DMS53 (cell line): Measurements from ENCODE around the gene NEU1.
"Not testable (repeated sequence)": the region's sequence is repeated elsewhere in the genome, so short reads cannot be mapped to it uniquely, and the experiment has no call there.

ENCODE experiments used
- DNase-seq: peaks from one replicate; lab custom pipeline; 2025; lab: John Stamatoyannopoulos, UW

NEU1 gene

DNA sequence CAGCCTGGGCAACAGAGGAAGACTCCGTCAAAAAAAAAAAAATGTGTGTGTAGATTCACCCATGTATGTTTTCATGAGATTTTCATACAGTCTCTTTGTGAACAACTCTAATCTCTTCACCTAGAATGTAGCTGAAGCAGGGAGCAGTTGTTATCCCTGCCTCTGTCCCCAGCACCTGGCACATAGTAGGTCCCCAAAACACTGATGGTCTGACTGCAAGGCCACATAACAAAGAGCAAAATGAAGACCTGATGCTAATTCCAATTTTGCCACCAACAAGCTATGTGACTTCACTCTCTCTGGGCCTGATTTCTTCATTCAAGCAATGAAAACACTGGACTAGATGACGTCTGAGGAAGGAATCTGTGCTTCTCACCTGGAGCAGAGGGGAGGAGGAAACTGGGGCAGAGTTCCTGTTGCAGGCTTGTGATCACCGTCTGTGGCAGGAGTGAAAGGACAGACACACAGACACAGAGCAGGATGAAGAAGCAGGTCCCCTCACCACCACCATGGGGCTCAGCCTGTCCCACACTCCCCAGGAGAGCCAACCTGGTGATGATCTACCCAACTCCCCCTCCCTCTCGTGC is 11.6 kb upstream of the NEU1 start:
- DNase-seq, result peak; percentile 55

DNA sequence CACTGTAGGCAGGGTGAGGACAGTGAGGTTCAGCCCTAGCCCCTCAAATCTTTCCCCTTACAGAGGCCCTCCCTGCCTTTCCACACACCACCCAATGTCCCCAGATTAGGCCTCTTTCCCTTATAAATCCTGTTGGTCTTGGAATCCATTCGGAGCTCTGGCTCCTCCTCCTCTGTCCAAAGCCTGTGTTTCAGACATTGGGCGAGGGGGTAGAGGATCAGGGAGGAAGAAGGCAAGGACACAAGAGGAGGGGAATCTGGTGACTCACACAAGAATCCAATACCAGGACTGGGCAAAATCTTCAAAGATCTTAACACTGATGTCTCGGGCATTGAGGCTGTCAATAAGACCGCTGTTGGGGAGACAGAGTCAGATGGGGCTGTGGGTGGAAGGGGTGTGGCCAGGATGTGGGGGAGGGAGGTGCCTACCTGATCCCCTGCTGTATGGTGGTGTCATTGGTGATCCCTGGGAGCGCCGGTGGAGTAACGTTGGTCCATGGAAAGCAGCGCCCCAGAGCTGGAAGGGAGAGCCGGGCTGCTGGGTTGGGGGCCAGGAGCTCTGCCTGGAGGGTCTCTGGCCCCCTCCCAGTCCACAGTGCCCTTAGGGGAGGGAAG is 8.5 kb upstream of the NEU1 start:
- no peak for DNase-seq

DNA sequence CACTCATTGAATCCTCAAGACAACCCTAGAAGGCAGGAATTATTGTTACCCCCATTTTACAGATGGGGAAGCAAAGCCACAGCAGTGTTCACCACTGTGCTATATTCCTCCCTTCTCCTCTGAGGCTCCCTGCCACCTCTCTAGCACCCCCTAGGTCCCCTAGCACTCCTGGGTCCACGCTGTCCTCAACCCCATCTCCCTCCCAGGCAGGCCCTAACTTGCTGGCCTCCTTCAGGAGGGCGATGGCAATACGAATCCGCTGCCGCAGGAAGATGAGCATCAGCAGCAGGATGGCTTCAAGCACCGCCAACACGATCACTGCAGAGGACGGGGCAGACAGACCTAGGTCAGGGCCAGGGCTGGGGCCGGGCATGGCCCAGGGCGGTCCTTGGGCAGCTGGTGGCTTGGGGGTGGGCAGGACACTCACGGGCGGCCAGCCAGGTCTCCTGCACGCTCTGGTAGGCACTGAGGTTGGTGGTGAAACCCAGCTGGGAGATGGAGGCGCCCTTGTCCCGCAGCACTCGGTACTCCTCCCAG is 7.8 kb upstream of the NEU1 start:
- no peak for DNase-seq

DNA sequence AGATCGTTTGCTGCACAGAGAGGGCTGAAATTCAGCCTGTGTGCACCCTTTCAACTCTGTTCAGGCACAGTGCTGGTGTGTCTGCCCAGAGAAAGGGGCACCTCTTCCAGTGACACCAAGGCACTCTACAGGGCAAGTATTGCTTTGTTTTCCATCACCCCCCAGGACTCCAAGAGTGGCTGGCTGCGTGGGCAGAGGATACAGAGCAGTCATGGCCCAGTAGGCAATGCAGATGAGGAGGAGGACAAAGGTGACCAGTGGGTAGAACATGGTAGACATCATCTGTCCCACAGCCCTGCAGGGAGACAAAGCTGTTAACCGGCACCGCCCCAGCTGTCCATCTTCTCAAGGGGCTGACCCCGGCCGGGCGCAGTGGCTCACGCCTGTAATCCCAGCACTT is 6.7 kb upstream of the NEU1 start:
- no peak for DNase-seq

DNA sequence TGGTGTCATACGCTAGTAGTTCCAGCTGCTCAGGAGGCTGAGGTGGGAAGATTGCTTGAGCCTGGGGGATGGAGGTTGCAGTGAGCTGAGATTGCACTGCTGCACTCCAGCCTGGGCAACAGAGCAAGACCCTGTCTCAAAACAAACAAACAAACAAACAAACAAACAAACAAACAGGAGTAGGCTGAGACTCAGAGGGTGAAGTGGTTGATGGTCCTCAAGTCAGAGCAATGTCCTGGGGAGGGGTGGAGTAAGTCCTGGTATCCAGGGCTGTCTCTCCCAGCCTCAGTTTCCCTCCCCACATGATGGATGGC is 6.0 kb upstream of the NEU1 start:
- not testable (repeated sequence) for DNase-seq

DNA sequence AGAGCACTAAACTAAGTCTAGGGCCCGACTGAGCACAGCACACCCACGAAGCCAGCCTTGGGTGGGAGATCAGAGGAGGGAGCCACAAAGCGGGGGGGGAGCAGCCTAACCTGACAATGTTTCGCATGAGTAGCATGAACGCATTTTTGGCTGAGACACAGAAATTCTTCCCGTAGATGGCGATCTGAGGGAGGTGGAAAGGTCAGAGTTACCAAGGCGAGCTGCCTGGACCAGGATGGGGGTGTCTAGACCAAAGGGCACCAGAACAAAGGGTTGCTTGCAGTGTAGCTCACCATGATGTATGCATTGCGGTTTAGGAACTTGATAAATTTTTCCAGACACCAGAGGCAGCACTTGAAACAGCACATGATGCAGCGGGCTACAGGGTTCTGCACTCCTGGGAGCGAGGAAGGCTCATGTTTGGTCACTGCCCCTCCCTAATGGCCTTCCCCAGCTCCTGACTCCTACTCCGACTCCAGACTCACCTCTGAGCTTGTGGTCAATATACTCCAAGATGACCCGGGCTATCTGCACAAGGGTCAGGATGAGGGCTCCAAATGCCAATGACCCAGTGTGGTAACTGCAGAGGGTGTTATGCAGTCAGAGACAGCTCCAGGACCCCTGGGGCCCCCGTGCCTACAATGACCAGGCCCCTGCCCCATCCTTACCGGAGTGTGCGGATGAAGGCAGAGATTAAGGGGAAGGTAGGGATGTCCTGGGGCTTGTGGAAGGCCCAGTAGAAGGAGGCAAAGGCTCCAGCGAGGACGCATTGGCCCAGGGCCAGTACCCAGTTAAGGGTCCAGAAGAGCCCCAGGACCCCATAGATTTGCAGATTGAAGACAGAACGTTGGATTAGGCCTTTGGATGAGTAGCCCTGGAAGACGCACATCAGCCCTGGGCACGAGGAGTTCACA is 2.8 kb upstream of the NEU1 start:
- DNase-seq, result no peak

DNA sequence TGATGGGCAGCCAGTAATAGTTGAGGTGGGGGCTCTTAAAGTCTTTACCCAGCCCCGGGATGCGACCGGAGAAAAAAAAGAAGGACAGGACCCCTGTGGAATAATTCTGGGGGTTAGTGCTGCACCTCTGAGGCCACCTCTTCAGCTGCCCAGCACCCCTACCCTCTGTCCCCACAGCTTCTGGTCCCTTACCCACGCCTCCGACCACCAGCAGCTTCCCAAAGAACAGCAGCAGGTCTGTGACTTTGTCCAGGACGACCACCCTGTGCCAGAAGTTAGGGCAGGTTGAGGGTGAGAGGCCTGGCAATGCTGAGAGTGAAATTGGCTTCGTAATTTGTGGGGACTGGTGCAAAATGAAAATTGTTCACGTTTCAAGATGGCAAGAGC is 2.2 kb upstream of the NEU1 start:
- DNase-seq, result no peak

DNA sequence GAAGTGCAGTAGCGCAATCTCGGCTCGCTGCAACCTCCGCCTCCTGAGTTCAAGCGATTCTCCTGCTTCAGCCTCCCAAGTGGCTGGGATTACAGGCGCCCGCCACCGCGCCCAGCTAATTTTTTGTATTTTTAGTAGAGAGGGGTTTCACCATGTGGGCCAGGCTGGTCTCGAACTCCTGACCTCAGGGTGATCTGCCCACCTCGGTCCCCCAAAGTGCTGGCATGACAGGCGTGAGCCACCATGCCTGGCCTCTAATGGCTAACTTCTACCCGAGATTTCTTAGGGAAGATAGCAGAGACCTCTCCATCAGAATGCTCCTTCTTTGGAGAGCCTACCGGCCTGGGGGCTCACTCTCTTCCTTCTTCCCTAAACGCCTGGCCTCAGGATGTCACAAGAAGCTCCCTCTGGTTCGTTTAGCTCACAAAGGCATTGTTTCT is 1.5 kb upstream of the NEU1 start:
- not testable (repeated sequence) for DNase-seq

DNA sequence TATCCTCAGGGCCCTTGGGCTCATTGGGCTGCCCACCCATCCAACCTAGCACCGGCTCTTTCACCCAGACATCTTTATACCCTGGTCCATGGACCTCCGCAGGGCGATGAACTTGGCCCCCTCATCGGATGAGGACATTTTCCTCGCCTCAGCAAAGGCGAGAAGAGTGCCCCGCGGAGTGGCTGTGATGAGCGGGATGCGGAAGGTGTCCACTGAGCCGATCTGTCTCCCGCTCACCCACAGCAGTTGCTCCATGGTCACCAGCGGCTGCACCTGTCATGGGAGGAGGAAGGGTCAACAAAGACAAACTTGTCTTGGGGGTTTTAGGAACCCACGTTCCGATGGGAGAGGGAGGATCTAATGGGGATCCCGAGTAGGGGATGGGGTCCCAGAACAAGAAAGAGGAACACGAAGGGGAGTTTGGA is 690 bp downstream of the NEU1 start:
- peak; percentile 30 for DNase-seq

DNA sequence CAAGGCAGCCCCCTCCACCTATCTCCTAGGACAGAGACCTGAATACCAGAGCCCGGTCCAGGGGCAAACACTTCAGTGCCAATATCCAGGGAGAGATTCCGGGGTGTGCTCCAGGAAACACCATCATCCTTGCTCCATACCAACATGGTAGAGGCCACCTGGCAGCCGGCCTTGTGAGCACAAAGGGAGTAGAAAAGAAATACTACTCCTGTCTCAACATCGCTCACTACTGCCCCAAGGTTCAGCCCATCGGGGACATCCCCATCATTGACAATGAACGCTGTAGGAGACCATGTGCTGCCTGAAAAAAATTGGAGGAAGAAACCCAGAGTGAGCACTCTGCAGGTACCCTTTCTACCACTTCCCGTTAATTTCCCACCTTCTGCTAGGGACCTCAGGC is 1.5 kb downstream of the NEU1 start:
- no peak for DNase-seq

DNA sequence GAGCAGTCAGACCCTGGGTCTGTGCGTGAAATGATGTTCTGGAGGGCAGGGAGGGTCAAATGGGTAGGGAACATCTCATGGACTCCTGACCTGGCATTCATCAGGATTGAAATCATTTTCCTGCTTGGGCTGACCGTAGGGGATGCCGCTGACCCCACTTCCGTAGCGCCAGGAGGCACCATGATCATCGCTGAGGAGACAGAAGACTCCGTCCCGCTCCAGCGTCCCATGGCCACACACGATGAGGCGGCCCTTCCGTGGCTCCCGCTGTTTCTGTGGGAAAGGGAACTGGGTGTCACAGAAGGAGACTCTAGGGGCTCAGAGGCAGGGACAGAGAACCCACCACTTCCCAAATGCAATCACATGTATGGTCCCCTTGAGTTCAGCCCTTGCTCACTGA is 2.3 kb downstream of the NEU1 start:
- no peak for DNase-seq

DNA sequence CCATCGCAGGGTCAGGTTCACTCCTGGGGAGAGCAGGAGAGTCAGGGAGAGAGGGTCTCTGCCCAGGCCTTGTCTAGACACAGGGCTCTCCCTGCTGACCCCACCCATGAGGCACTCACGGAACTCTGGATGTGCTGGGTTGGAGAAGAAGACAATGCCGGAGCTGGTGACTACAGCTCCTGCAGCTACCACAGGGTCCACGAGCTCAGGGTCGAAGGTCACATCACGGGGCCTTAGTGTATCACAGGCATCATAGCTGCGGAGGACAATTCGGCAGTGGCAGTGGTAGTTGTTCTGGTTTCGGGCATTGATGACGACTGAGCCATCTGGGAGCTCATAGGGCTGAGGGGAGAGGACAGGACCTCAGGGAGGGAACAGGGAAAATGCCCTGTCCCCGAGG is 2.7 kb downstream of the NEU1 start:
- DNase-seq, result no peak

DNA sequence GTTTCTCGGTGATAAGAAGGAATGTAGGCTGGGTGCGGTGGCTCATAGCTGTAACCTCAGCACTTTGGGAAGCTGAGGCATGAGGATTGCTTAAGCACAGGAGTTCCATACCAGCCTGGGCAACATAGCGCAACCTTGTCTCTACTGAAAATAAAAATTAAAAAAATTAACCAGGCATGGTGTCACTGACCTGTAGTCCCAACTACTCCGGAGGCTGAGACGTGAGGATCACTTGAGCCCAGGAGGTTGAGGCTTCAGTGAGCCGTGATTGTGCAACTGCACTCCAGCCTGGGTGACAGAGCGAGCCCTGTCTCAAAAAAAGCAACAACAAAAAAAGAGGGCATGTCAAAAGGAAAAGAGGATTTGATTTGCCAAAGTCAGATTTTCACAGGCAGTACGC is 3.9 kb downstream of the NEU1 start:
- no peak for DNase-seq

DNA sequence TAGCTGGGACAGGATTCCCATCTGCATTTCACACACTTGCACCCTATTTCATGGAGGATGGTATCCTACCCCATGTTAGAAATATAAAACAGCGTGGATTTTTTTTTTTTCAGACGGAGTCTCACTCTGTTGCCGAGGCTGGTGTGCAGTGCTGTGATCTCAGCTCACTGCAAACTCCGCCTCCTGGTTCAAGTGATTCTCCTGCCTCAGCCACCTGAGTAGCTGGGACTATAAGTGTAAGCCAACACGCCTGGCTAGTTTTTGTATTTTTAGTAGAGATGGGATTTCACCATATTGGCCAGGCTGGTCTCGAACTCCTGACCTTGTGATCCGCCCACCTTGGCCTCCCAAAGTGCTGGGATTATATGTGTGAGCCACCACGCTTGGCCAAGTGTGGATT is 4.8 kb downstream of the NEU1 start:
- DNase-seq, result not testable (repeated sequence)

DNA sequence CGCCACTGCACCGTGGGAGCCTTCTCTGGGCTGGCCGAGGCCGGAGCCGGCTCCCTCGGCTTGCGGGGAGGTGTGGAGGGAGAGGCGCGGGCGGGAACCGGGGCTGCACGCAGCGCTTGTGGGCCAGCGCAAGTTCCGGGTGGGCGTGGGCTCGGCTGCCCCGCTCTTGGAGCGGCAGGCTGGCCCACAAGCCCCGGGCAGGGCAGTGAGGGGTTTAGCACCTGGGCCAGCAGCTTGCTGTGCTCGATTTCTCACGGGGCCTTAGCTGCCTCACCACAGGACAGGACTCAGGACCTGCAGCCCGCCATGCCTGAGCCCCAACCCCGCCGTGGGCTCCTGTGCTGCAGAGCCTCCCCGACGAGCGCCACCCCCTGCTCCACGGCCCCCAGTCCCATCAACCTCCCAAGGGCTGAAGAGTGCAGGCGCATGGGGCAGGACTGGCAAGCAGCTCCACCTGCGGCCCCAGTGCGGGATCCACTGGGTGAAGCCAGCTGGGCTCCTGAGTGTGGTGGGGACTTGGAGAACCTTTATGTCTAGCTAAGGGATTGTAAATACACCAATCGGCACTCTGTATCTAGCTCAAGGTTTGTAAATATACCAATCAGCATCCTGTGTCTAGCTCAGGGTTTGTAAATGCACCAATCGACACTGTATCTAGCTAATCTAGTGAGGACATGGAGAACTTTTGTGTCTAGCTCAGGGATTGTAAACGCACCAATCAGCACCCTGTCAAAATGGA is 10.5 kb downstream of the NEU1 start:
- peak; percentile 41 for DNase-seq

DNA sequence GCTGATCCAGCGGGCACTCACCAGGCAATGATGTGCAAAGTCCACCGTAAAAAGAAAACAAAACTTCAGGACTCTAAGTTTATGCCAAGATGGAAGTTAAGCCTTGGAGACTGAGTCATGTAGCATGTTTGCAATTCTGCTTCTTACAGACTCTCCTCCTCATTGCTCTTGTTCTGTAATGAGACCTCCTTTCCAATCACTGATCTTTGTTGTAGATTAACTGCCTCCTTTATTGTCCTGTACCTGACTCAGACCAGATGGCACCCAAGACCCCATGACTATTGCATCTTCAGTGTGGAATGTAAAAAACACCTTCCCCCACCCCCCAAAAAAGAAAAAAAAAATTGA is 11.2 kb downstream of the NEU1 start:
- DNase-seq, result no peak

DNA sequence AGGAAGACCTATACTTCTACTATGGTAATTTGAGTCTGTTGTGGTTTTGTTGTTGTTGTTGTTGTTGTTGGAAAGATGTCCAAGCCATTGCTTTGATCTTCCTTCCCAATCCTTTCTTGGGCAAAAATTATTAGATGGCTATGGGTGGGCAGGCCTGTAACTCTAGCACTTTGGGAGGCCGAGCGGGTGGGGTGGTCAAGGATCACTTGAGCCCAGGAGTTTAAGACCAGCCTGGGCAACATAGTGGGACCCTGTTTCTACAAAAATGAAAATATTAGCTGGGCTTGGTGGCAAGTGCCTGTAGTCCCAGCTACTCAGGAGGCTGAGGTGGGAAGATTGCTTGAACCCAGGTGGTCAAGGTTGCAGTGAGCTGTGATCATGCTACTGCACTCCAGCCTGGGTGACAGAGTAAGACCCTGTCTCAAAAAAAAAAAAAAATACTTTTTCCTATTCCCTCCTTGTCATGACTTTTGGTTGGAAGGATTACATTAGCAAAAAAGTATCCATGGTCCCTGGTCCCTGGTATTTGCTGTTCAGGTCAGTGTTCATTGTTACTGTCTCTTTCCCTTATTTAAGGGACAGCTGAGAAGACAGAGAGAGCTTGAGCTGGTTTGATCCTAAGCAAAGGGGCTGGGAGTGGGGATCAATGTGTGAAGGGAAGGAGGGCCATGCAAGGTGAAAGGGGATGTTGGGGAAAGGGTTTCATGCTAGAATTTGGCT is 11.7 kb downstream of the NEU1 start:
- no peak for DNase-seq

DNA sequence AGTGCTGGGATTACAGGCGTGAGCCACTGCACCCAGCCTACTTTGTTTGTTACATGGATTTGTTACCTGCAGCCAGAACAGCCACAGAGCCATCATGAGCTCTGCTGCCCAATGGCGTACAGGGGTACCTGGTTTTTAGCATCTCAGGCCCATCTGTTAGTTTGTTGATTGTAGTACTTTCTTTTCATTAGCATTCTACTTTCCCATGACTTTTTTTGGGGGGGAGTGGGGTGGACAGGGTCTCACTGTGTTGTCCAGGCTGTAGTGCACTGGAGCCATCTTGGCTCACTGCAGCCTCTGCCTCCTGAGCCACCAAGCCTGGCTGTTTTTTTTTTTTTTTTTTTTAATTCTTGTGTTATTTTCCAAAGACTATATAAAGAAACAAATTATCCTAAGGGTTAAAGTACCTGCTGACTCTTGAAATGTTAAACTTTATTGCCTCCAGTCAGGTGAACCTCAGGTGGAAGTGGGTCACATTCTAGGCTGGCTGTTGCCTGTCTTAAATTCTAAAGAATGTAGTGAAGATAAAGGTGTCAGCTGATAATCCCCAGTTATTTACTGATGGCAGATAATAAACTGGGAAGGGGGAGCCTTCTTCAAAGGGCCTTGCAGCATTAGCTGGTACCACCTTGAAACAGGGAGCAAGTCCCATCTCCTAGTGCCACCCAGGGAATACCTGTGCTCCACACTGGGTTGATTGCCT is 15.2 kb downstream of the NEU1 start:
- DNase-seq, result no peak

DNA sequence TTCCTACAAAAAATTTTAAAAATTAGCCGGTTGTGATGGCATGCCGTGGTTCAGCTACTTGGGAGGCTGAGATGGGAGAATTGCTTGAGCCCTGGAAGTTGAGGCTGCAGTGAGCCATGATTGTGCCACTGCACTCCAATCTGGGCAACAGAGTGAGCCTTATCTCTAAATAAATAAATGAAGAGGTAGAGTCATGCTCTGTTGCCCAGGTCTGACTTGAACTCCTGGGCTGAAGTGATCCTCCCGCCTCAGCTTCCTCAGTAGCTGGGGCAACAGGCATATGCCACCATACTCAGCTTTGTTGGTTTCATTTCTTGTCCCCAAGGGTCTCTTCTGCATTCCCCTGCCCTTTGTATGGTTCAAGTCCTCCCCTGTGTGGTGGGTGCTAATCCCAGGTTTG is 18.1 kb downstream of the NEU1 start:
- DNase-seq, result peak; percentile 45

DNA sequence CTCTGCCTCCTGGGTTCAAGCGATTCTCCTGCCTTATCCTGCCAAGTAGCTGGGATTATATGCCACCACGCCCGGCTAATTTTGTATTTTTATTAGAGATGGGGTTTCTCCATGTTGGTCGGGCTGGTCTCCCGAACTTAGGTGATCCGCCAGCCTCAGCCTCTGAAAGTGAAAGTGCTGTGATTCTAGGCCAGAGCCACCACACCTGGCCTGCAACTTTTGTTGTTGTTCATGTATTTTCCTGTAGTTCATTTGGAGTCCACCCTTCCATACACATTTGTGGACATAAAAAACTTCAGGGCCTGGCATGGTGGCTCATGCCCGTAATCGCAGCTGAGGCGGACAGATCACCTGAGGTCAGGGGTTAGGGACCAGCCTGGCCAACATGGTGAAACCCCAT is 20.6 kb downstream of the NEU1 start:
- DNase-seq, result no peak

DNA sequence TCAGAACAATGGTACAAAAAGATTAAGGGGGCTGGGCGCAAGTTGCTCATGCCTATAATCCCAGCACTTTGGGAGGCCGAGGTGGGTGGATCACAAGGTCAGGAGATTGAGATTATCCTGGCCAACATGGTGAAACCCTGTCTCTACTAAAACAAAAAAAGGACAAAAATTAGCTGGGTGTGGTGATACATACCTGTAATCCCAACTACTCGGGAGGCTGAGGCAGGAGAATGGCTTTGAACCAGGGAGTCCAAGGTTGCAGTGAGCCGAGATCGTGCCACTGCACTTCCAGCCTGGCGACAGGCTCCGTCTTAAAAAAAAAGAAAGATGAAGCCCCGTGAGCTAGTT is 22.9 kb downstream of the NEU1 start:
- not testable (repeated sequence) for DNase-seq
